GM12892 (cell line): ENCODE results near the gene PRSS38.
"Not testable (repeated sequence)": the region's sequence is repeated elsewhere in the genome, so short reads cannot be mapped to it uniquely, and the experiment has no call there.

ENCODE experiments used
- DNase-seq: peaks from one replicate; pipeline ENCODE4 v3.0.0; 2011; ENCODE audit not compliant: insufficient read length
- FAIRE-seq: peaks from 2 replicates; lab custom pipeline; 2011; peaks lifted over from hg19 to GRCh38; lab: Jason Lieb, UNC
- POLR2A ChIP-seq: IDR thresholded peaks from 2 replicates; pipeline ENCODE4 v1.6.1; 2011; ENCODE audit warnings: low read depth, low read length, control low read depth
- POLR2AphosphoS5 ChIP-seq: IDR thresholded peaks from 2 replicates; pipeline ENCODE4 v1.6.1; 2011; ENCODE audit warnings: low read depth, low read length, control low read depth
- TAF1 ChIP-seq: IDR thresholded peaks from 2 replicates; pipeline ENCODE4 v1.6.1; 2011; ENCODE audit warnings: low read depth, mild to moderate bottlenecking, control low read depth, low read length, borderline replicate concordance

Gene PRSS38

DNA sequence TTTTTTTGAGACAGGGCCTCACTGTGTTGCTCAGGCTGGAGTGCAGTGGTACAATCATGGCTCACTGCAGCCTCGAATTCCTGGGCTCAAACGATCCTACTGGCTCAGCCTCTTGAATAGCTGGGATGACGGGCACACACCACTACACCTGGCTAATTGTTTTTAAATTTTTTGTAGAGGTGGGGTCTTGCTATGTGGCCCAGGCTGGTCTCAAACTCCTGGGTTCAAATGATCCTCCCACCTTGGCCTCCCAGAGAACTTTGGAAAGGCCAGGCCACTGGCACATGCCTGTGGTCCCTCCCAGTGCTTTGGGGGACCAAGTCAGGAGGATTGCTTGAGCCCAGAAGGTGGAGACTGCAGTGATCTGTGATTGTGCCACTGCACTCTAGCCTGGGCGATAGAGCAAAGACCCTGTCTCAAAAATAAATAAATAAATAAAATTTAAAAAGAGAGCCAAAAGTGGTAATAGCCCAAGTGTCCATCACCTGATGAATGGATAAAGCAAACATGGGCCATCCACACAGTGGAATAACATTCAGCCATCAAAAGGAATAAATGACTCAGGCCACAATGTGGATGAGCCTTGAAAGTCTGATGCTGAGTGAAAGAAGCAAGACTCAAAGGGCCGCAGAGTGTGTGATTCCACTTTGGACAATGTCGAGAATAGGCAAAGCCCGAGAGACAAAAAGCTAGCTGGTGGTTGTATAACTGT is 40.8 kb downstream of the PRSS38 start:
- DNase-seq (no peak), FAIRE-seq (no peak)
- no peak for TF ChIP-seq POLR2A
- TF ChIP-seq TAF1: no peak
- no peak for TF ChIP-seq POLR2AphosphoS5

- no peak for FAIRE-seq
- TF ChIP-seq POLR2AphosphoS5: no peak
- no peak for TF ChIP-seq POLR2A
- no peak for TF ChIP-seq TAF1
Measured at GRCh38 chr1:227864882-227865281, 49.4 kb downstream of the PRSS38 start.

DNA sequence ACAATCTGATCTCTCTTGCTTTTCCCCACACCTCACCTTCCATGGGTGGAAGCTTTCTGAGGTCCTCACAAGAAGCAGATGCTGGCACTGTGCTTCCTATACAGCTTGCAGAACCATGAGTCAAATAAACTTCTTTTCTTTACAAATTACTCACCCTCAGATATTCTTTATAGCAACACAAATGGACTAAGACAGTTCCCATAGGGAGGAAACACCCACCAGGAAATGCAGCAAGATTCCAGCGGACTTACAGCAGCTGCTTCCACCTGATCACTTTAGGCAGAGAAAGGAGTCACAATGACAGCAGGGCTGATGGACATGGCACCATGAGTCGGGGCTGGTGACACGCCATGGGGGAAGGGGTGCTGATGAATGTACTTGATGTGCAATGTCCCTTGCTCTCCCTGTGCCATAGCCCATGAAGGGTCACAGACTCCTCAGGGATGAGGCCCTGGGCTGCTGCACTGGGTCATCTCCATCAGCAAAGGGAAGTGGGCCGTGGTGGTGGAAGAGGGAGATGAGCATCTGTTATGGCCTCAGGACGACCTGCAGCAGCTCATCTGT is 53.9 kb downstream of the PRSS38 start:
- FAIRE-seq (no peak), DNase-seq (no peak)
- TF ChIP-seq TAF1 (no peak), POLR2A (no peak), POLR2AphosphoS5 (no peak)

More at GRCh38 chr1:227864882-227865281, 49.4 kb downstream of the PRSS38 start:
- DNase-seq: no peak

DNA sequence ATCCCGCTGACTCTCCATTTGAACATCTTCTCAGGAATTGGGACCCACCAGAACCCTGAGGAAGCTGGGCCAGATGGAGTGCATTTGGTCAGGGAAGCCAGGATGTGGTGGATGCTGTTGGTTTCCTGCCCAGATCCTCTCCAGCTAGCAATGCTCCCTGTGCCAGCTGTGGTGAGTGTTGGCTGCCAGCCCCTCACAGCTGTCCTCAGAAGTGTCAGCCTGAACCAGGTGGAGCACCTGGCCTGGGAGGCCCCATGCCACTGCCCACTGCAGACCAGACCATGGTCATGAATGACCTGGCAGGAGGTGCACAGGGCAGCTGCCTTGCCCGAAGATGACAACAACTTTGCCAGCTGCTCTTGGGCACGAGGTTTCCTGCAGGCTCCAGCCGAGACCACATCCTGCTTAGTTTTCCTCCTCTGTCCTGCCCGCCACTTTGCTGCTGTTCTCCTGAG is 54.4 kb downstream of the PRSS38 start:
- TF ChIP-seq POLR2A (no peak), TAF1 (no peak), POLR2AphosphoS5 (no peak)
- no peak for FAIRE-seq
- no peak for DNase-seq

- TF ChIP-seq POLR2AphosphoS5: no peak
- no peak for TF ChIP-seq TAF1
- no peak for TF ChIP-seq POLR2A
- DNase-seq: no peak
- FAIRE-seq: no peak
Measured at GRCh38 chr1:227870366-227870765, 54.9 kb downstream of the PRSS38 start.

DNA sequence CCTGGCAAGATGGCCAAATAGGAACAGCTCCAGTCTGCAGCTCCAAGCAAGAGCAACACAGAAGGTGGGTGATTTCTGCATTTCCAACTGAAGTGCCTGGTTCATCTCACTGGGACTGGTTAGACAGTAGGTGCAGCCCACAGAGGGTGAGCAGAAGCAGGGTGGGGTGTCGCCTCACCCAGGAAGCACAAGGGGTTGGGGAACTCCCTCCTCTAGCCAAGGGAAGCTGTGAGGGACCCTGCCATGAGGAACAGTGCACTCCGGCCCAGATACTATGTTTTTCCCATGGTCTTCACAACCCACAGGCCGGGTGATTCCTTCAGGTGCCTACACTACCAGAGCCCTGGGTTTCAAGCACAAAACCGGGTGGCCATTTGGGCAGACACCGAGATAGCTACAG is 56.4 kb downstream of the PRSS38 start:
- FAIRE-seq, DNase-seq: not testable (repeated sequence)

- not testable (repeated sequence) for FAIRE-seq, DNase-seq
Measured at GRCh38 chr1:227877810-227878209, 62.3 kb downstream of the PRSS38 start.

GRCh38 chr1:227880342-227880924 is 65.0 kb downstream of the PRSS38 start:
- TF ChIP-seq POLR2AphosphoS5 (no peak), POLR2A (no peak), TAF1 (no peak)
- DNase-seq (no peak), FAIRE-seq (no peak)

DNA sequence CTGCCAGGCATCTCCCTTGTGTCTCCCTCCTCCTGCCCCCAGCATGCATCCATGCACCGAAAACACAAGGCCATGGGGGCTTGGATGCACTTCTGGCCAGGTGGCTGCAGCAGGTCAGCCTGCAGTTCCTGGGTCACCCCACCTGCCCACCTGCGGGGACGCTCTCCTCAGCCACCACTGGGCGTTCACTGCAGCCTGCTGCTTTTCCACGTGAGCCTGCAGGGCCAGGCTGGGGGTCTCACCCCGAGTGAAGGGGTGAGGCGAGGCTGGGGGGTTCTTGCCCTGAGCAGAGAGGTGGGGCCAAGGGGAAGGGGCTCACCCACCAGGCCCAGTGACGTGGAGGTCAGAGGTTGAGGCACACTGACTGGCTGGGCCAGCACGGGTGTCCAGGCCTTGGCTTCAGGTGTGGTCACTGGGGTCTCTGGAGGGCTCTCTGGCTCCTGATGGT is 67.6 kb downstream of the PRSS38 start:
- no peak for TF ChIP-seq POLR2AphosphoS5
- TF ChIP-seq POLR2A: no peak
- TF ChIP-seq TAF1: no peak
- DNase-seq (peak; percentile 13), FAIRE-seq (no peak)

- TF ChIP-seq TAF1 (no peak), POLR2AphosphoS5 (no peak)
- FAIRE-seq: no peak
- DNase-seq: no peak
Measured at GRCh38 chr1:227883641-227884301, 68.3 kb downstream of the PRSS38 start.

GRCh38 chr1:227884370-227885134 is 69.1 kb downstream of the PRSS38 start:
- TF ChIP-seq TAF1 (no peak), POLR2AphosphoS5 (no peak), POLR2A (no peak)
- DNase-seq: peak; percentile 13

More at GRCh38 chr1:227884370-227885134, 69.1 kb downstream of the PRSS38 start:
- FAIRE-seq: no peak
